Activated CD4-positive, alpha-beta T cell treated with anti-CD3 and anti-CD28 coated beads, Interleukin-2, amount 10 ng/mL, durations not matched to agents 24 days and 14 days (primary cell): Measurements from ENCODE around the gene ZNRF4. TPM values are rescaled to one million over a fixed set of nuclear protein-coding genes. Genes with fewer than 3 reads are reported as not detected.

Experiments used
- DNase-seq: peaks from one replicate; pipeline ENCODE4 v3.0.0; 2022
- H3K27ac Mint-ChIP-seq: one replicate; pipeline ENCODE4 v1.8.0; 2022; ENCODE audit warnings: mild to moderate bottlenecking, mixed read lengths
- H3K27me3 Mint-ChIP-seq: one replicate; pipeline ENCODE4 v1.8.0; 2022; ENCODE audit warnings: mixed read lengths
- H3K36me3 Mint-ChIP-seq: one replicate; pipeline ENCODE4 v1.8.0; 2022; ENCODE audit warnings: low read depth, mild to moderate bottlenecking, mixed read lengths
- H3K4me1 Mint-ChIP-seq: one replicate; pipeline ENCODE4 v1.8.0; 2021; ENCODE audit warnings: mixed read lengths
- H3K4me3 Mint-ChIP-seq: one replicate; pipeline ENCODE4 v1.8.0; 2022; ENCODE audit warnings: mild to moderate bottlenecking, moderate library complexity, mixed read lengths
- H3K9me3 Mint-ChIP-seq: one replicate; pipeline ENCODE4 v1.8.0; 2021; ENCODE audit warnings: mixed read lengths
- intact Hi-C: fragments of 100-400 bp; cut with micrococcal nuclease; formaldehyde crosslinking; loops from one replicate; pipeline ENCODE4 v1.15.1; 2023
- total RNA-seq: library from RNA; stranded (reverse); gene quantifications from 2 replicates; pipeline ENCODE4 v1.2.3, GENCODE V29; 2022

ZNRF4 gene
- total RNA-seq, 1 donor from 2014 or later, result not detected

DNA sequence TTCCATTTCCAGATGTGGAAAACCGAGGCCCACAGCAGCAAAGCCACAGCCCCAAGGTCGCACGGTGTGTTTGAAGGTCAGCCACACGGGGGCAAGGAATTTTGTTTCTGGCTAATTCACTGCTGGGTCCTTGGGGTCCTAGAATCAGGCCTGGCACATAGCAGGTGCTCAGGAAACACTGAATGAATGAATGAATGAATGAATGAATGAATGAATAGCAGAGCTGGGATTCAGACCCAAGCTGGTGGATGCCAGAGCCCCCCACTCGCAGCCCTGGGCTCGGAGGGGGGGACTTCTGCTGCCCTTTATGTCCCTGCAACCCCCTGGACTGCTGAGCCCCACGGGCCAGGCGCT, 37.0 kb downstream of the ZNRF4 start:
- no peaks in the 10 kb centered on the region for H3K9me3 Mint-ChIP-seq
- H3K4me1 Mint-ChIP-seq, result no peaks in the 10 kb centered on the region
- no peak overlapping the region for H3K4me3 Mint-ChIP-seq
- DNase-seq, result no peak
- peaks cover 13% of the 10 kb centered on the region for H3K27me3 Mint-ChIP-seq
- no peaks in the 10 kb centered on the region for H3K36me3 Mint-ChIP-seq
- H3K27ac Mint-ChIP-seq, result no peak overlapping the region
- intact Hi-C loops, result no loop called here

DNA sequence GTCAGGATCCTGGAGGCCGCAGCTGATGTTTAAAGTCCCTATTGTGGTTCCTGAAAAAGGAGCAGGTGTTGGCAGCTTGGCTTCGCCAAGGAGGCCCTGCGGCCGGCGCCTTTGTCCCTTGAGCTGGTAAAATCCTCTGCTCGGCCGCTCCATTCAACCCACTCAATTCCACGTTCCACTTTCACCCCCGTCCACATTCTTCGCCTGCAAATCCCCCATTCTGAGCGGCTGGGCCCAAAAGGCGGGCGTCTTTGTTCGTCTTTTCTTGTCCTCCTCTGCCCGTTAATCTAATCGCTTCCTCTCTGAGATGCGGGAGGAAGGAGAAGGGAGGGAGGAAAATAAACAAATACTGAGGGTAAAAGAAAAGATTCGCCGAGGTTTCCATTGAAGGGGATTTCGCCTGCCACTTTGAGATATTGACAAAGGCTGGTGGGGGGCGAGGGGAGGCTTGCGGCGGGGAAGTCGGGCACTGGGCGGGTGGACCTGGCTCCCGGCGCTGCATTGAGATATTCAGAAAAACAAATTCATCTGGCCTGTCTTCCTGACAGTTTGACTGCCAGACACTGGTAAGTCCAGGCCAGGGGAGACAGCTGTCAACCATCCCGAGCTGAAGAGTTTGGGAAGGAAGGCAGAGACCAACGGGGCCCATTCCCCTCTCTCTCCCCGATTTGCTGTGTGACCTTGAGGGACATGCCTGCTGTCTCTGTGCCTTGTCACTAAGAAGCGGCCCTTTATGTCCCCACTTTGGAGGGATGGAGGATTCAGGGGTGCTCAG, 37.6 kb downstream of the ZNRF4 start:
- no peaks in the 10 kb centered on the region for H3K36me3 Mint-ChIP-seq
- H3K27ac Mint-ChIP-seq, result no peak overlapping the region
- intact Hi-C loops, result no loop called here
- H3K9me3 Mint-ChIP-seq, result no peaks in the 10 kb centered on the region
- peaks cover 13% of the 10 kb centered on the region for H3K27me3 Mint-ChIP-seq
- H3K4me1 Mint-ChIP-seq, result no peaks in the 10 kb centered on the region
- H3K4me3 Mint-ChIP-seq, result no peak overlapping the region
- no peak for DNase-seq

DNA sequence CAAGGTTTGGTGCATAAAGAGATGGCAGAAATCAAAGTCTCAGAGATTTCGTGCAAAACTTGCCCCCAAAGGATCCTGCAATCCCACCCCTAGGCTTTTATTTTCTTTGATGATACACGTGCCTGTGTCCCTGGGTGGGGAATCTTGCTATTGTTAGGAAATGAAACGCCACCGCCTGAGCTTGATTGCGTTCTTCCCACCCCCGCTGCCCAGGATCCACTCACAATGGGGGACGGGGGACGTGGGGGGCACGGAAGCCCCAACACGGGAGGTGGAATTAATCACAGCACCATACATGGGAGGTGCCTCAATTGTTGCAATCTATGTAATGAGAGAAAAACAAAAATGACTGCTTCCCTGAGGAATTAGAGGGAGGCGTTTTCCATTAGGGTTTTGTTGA, 39.6 kb downstream of the ZNRF4 start:
- Mint-ChIP-seq H3K27ac (no peak overlapping the region), H3K4me3 (no peak overlapping the region), H3K9me3 (no peaks in the 10 kb centered on the region), H3K36me3 (no peaks in the 10 kb centered on the region), H3K4me1 (no peaks in the 10 kb centered on the region), H3K27me3 (peaks cover 13% of the 10 kb centered on the region)
- intact Hi-C loops, result no loop called here
- DNase-seq, result no peak

DNA sequence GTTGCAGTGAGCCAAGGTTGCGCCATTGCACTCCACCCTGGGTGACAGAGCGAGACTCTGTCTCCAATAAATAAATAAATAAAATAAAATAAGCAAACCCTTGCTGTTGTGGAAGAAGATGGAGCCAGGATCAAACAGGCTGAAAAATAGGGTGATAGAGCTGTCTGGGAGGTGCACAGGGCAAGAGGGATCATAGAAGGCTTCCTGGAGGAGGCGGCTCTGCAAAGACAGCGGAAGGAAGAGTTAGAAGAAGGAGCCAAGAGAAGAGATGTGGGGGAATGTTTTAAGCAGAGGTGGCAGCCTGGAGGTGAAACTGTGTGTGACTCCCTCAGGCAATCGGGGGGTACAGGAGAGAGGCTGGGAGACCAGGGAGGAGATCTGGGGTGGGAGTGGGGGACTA, 40.6 kb downstream of the ZNRF4 start:
- no peak overlapping the region for H3K27ac Mint-ChIP-seq
- intact Hi-C loops, result no loop called here
- H3K27me3 Mint-ChIP-seq, result peaks cover 13% of the 10 kb centered on the region

DNA sequence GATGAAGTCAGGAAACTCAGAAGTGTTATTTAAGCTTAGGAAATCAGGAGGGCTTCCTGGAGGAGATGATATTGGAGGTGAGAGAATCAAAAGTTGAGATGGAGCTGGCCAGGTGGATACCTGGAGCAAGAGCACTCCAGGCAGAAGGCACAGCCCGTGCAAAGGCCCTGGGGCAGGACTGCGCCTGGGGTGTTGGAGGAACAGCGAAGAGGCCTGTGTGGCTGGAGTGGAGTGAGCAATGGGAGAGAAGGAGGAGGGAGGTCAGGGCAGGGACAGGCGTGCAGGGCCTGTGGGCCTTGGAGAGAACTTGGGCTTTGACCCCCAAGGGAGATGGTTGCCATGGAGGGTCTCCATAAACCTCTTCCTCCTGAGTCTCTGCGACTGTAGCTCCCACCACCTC, 42.1 kb downstream of the ZNRF4 start:
- Mint-ChIP-seq H3K4me3 (no peak overlapping the region), H3K27ac (no peak overlapping the region), H3K4me1 (no peaks in the 10 kb centered on the region), H3K36me3 (no peaks in the 10 kb centered on the region), H3K27me3 (peaks cover 13% of the 10 kb centered on the region), H3K9me3 (no peaks in the 10 kb centered on the region)
- intact Hi-C loops, result no loop called here
- no peak for DNase-seq

More for the DNA sequence above, 40.6 kb downstream of the ZNRF4 start:
- Mint-ChIP-seq H3K4me3 (no peak overlapping the region), H3K9me3 (no peaks in the 10 kb centered on the region), H3K4me1 (no peaks in the 10 kb centered on the region), H3K36me3 (no peaks in the 10 kb centered on the region)
- DNase-seq, result no peak

DNA sequence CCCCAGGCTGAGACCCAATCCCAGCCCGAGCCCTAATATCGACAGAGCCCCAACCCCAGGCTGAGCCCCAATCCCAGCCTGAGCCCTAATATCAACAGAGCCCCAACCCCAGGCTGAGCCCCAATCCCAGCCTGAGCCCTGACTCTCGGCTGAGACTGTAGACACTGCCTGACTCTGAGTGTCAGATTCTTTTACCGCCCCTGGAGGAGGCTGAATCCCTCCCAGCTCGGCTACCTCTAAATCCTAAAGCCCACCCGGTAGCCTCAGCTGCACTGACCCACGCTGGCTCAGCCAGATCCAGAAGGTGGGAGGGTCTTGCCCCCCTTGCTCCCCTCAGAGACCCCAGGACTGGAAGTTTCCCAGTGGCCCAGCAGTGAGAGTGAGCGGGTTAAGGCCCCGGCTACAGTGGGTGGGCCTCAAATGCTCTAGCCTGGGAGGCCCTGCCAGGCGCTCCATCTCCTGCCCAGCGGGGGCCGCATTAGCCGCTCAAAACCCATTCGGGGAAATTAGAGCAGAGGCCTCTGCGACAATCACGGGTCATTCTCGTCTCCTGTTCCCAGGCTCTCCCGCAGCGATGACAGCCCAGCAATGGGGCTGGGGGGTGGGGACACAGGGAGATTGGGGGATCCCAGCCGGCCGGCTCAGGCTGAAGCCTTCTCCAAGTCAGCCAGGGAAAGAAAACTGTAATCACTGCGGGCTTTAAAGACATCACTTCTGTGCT, 43.8 kb downstream of the ZNRF4 start:
- H3K27me3 Mint-ChIP-seq, result peaks cover 4% of the 10 kb centered on the region
- peaks cover 6% of the 10 kb centered on the region for H3K9me3 Mint-ChIP-seq
- intact Hi-C loops, result no loop called here
- no peaks in the 10 kb centered on the region for H3K36me3 Mint-ChIP-seq
- no peak for DNase-seq
- no peak overlapping the region for H3K4me3 Mint-ChIP-seq
- H3K27ac Mint-ChIP-seq, result no peak overlapping the region
- H3K4me1 Mint-ChIP-seq, result no peaks in the 10 kb centered on the region

DNA sequence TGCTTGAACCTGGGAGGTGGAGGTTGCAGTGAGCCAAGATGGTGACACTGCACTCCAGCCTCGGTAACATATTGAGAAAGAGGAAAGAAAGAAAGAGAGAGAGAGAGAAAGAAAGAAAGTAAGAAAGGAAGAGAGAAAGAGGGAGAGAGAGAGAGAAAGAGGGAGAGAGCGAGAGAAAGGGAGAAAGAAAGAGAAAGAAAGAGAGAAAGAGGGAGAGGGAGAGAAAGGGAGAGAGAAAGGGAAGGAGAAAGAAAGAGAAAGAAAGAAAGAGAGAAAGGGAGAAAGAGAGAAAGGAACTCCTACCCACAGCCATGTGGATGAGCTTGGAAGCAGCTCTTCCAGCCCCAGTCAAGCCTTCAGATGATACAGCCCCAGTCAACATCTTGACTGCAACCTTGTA, 46.7 kb downstream of the ZNRF4 start:
- intact Hi-C loops, result no loop called here
- DNase-seq, result no peak
- Mint-ChIP-seq H3K9me3 (peaks cover 12% of the 10 kb centered on the region), H3K36me3 (no peaks in the 10 kb centered on the region), H3K27ac (no peak overlapping the region), H3K27me3 (no peaks in the 10 kb centered on the region), H3K4me3 (no peak overlapping the region), H3K4me1 (no peaks in the 10 kb centered on the region)

DNA sequence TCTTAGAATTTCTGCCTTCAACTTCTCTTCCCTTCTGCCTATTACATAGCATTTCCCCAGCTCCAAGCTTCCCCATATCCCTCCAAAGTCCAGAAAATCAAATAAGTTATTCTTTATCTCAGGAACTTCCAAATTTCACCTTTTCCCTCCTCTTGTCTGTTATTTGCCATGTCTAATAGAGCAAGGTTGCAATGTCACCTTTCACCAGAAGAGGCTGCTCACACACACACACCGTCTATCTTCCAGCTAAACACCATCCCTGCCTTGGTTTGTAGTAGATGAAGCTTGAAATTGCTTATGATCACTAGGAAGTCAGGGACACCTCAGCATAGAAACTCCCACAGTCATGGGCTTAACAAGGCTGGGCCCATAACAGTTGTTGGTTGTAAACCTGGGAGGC, 48.4 kb downstream of the ZNRF4 start:
- Mint-ChIP-seq H3K4me3 (no peak overlapping the region), H3K36me3 (no peaks in the 10 kb centered on the region), H3K27ac (no peak overlapping the region), H3K4me1 (no peaks in the 10 kb centered on the region), H3K9me3 (peaks cover 12% of the 10 kb centered on the region), H3K27me3 (no peaks in the 10 kb centered on the region)
- DNase-seq, result no peak
- intact Hi-C loops, result no loop called here

DNA sequence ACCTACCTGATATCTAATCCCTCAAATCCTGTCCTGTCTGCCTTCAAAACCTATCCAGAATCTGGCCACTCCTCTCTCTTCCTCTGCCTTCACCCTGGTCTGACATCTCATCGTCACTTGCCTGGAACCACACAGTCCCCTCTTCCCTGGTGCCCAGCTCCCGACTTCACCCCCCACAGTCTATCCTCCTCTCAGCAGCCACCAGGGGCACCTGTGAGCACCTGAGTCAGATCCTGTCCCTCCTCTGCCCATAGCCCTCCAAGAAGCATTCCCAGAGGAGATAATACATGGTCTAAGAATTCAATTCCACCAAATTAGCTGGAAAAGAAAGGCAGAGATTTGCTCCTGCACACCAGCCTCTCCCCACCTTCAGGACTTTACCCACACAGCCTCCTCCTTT, 48.9 kb downstream of the ZNRF4 start:
- H3K27ac Mint-ChIP-seq, result no peak overlapping the region
- no peak overlapping the region for H3K4me3 Mint-ChIP-seq
- peaks cover 12% of the 10 kb centered on the region for H3K9me3 Mint-ChIP-seq
- no peaks in the 10 kb centered on the region for H3K36me3 Mint-ChIP-seq
- intact Hi-C loops, result no loop called here
- DNase-seq, result no peak
- H3K4me1 Mint-ChIP-seq, result no peaks in the 10 kb centered on the region
- H3K27me3 Mint-ChIP-seq, result no peaks in the 10 kb centered on the region

Other genes with a start within 250 kb of the ZNRF4 start
- gene PTPRS, start 114.6 kb upstream of the ZNRF4 start, total RNA-seq, result 0.05 and 0.09 TPM in 2 replicates
- 0.33 and 0.52 TPM in 2 replicates for gene TINCR, start 112.5 kb downstream of the ZNRF4 start, total RNA-seq
- gene SAFB2, start 167.4 kb downstream of the ZNRF4 start, total RNA-seq, result 97.6 and 101 TPM in 2 replicates
- 142 and 143 TPM in 2 replicates for gene SAFB, start 167.7 kb downstream of the ZNRF4 start, total RNA-seq
- 56.2 and 63.4 TPM in 2 replicates for gene MICOS13, start 225.1 kb downstream of the ZNRF4 start, total RNA-seq
- 2.2 and 2.6 TPM in 2 replicates for gene HSD11B1L, start 225.6 kb downstream of the ZNRF4 start, total RNA-seq
- gene RPL36, start 234.9 kb downstream of the ZNRF4 start, total RNA-seq, result 1,117 and 1,132 TPM in 2 replicates